Caco-2 (cell line): ENCODE results near the gene ATG4B. TPM values are rescaled to one million over a fixed set of nuclear protein-coding genes. Genes with fewer than 3 reads are reported as not detected.

Experiments used
- BruUV-seq: library from RNA; stranded (reverse); fragments of 400-500 nt; replicated peaks from 2 replicates; lab custom pipeline; 2021; lab: Mats Ljungman, UMichigan
- CTCF ChIA-PET: fragments of 300-600 bp; sonication (Branson Sonifier 250); formaldehyde crosslinking; loops from one replicate; lab custom pipeline; 2022; ENCODE audit warnings: antibody characterized with exemption; lab: Charles Lee
- POLR2A ChIA-PET: fragments of 300-600 bp; sonication (Branson Sonifier 250); formaldehyde crosslinking; loops from one replicate; lab custom pipeline; 2022; ENCODE audit warnings: antibody characterized with exemption; lab: Charles Lee
- DNase-seq, 2 experiments: peaks; one replicate each; pipeline versions ENCODE4 v3.0.0 to v3.0.0-alpha.2; 2020 to 2022
- H3K27me3 ChIP-seq: replicated peaks from 2 replicates; pipeline ENCODE4 v1.6.0; 2011; ENCODE audit warnings: low read length; ENCODE audit not compliant: control insufficient read depth, insufficient read depth
- H3K36me3 ChIP-seq: 2 replicates; pipeline ENCODE4 v1.5.1; 2011; ENCODE audit warnings: low read length; ENCODE audit not compliant: control insufficient read depth, insufficient read depth
- H3K4me1 ChIP-seq: fragments of 250-450 bp; sonication (Bioruptor Pico); 2 replicates; pipeline ENCODE4 v1.5.1; 2020; ENCODE audit warnings: mild to moderate bottlenecking
- H3K4me3 ChIP-seq: 2 replicates; pipeline ENCODE4 v1.5.1; 2011; ENCODE audit warnings: low read depth, mild to moderate bottlenecking, control low read depth, low read length
- H3K9me3 ChIP-seq: fragments of 250-450 bp; sonication (Bioruptor Pico); 2 replicates; pipeline ENCODE4 v1.5.1; 2020; ENCODE audit warnings: mild to moderate bottlenecking, moderate library complexity
- H3K27ac Mint-ChIP-seq: one replicate; pipeline ENCODE4 v1.8.0; 2022; ENCODE audit warnings: mixed read lengths; ENCODE audit not compliant: unreplicated experiment
- H3K27me3 Mint-ChIP-seq: one replicate; pipeline ENCODE4 v1.8.0; 2022; ENCODE audit warnings: mixed read lengths; ENCODE audit not compliant: insufficient read depth, unreplicated experiment
- H3K36me3 Mint-ChIP-seq: one replicate; pipeline ENCODE4 v1.8.0; 2022; ENCODE audit warnings: mild to moderate bottlenecking, mixed read lengths; ENCODE audit not compliant: insufficient read depth, unreplicated experiment
- H3K4me1 Mint-ChIP-seq: one replicate; pipeline ENCODE4 v1.8.0; 2022; ENCODE audit warnings: low read depth, mixed read lengths; ENCODE audit not compliant: unreplicated experiment
- H3K4me3 Mint-ChIP-seq: one replicate; pipeline ENCODE4 v1.8.0; 2022; ENCODE audit warnings: mild to moderate bottlenecking, moderate library complexity, mixed read lengths; ENCODE audit not compliant: unreplicated experiment
- H3K9me3 Mint-ChIP-seq: one replicate; pipeline ENCODE4 v1.8.0; 2022; ENCODE audit warnings: mixed read lengths; ENCODE audit not compliant: unreplicated experiment
- intact Hi-C: fragments of 100-400 bp; cut with micrococcal nuclease; formaldehyde crosslinking; loops from one replicate; pipeline ENCODE4 v1.10.0; 2022; ENCODE audit not compliant: unreplicated experiment
- total RNA-seq: library from RNA; stranded (reverse); gene quantifications from 2 replicates; pipeline ENCODE4 v1.2.3, GENCODE V29; 2022
- TF ChIP-seq, protein P1 (sequence below), 2 experiments: fragments of 200-600 bp in 1 of 2; IDR thresholded peaks; 1 replicate in 1 of 2; 2 replicates in 1 of 2; pipeline versions ENCODE4 v1.5.1 to v1.8.0; 2011 to 2022; ENCODE audit warnings: antibody characterized with exemption in 1 of 2, control low read depth in 1 of 2, inconsistent platforms in 1 of 2, low read depth in 1 of 2, low read length in 1 of 2, mild to moderate bottlenecking in 1 of 2, moderate library complexity in 1 of 2; ENCODE audit not compliant: insufficient read depth in 1 of 2, severe bottlenecking in 1 of 2, unreplicated experiment in 1 of 2

Gene ATG4B
- total RNA-seq, 1 experiment from 2014 or later = 94.5 TPM

DNA sequence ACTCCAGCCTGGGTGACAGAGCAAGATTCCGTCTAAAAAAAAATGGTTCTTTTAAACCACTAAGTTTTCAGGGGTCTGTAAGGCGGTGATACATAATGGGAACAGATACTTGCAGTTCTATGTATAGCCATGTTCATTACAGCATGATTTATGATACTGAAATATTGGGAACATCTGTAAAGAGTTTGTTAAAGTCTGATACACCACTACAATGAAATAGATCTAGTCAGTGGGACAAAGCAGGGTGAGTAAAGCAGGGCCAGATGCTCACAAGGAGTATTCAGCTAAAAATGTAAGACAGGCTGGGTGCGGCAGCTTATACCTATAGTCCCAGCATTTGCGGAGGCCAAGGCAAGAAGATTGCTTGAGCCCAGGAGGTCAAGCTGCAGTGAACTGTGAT, 58.2 kb downstream of the ATG4B start:
- H3K36me3 Mint-ChIP-seq = peaks cover 24% of the 10 kb centered on the region
- ChIA-PET CTCF (no interaction called here), POLR2A (no interaction called here)
- Histone ChIP-seq H3K27me3 (no peaks in the 10 kb centered on the region), H3K36me3 (no peaks in the 10 kb centered on the region), H3K9me3 (no peaks in the 10 kb centered on the region), H3K4me1 (no peaks in the 10 kb centered on the region), H3K4me3 (no peak overlapping the region)
- no peaks in the 10 kb centered on the region for H3K4me1 Mint-ChIP-seq
- TF ChIP-seq, protein P1, sequence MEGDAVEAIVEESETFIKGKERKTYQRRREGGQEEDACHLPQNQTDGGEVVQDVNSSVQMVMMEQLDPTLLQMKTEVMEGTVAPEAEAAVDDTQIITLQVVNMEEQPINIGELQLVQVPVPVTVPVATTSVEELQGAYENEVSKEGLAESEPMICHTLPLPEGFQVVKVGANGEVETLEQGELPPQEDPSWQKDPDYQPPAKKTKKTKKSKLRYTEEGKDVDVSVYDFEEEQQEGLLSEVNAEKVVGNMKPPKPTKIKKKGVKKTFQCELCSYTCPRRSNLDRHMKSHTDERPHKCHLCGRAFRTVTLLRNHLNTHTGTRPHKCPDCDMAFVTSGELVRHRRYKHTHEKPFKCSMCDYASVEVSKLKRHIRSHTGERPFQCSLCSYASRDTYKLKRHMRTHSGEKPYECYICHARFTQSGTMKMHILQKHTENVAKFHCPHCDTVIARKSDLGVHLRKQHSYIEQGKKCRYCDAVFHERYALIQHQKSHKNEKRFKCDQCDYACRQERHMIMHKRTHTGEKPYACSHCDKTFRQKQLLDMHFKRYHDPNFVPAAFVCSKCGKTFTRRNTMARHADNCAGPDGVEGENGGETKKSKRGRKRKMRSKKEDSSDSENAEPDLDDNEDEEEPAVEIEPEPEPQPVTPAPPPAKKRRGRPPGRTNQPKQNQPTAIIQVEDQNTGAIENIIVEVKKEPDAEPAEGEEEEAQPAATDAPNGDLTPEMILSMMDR (IDR thresholded peaks at IDR 0.05; ENCODE audit: insufficient read depth in 1 of 2, low read depth in 1 of 2, low read length in 1 of 2, severe bottlenecking in 1 of 2, unreplicated experiment in 1 of 2) = no peak
- intact Hi-C loops = no loop called here
- H3K27ac Mint-ChIP-seq = no peak overlapping the region
- no peaks in the 10 kb centered on the region for H3K27me3 Mint-ChIP-seq
- no peak overlapping the region for H3K4me3 Mint-ChIP-seq
- no peak for DNase-seq
- no TSS peak for BruUV-seq
- H3K9me3 Mint-ChIP-seq = no peaks in the 10 kb centered on the region

DNA sequence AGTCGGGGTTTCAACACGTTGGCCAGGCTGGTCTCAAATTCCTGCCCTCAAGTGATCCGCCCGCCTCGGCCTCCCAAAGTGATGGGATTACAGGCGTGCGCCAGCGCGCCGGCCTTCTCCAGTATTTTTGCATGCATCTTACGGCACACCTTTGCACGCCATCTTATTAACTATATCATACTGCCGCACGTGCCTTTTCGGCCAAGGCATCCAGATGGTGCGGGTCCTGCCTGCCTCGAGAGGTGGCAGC, 63.6 kb downstream of the ATG4B start:
- peak overlapping the region; percentile 93 for H3K27ac Mint-ChIP-seq
- no peak for DNase-seq
- CTCF ChIA-PET = interaction anchor here (0.7 kb wide), 1 partner anchor 85 kb away, joined by 3 read pairs; no protein-coding TSS in a partner anchor
- H3K27me3 Mint-ChIP-seq = no peaks in the 10 kb centered on the region
- TF ChIP-seq, protein P1 (IDR thresholded peaks at IDR 0.05; ENCODE audit: insufficient read depth in 1 of 2, low read depth in 1 of 2, low read length in 1 of 2, severe bottlenecking in 1 of 2, unreplicated experiment in 1 of 2) = peak; percentile 23 to 49
- no peaks in the 10 kb centered on the region for H3K9me3 ChIP-seq
- H3K4me3 ChIP-seq = peak overlapping the region; percentile 96
- no peaks in the 10 kb centered on the region; the same call in 1 of the 2 replicates for H3K36me3 ChIP-seq
- intact Hi-C loops = loop anchor here (2.0 kb wide), 1 partner anchor 14 kb away; the partner anchor contains the start of gene DTYMK
- H3K4me3 Mint-ChIP-seq = peak overlapping the region; percentile 79
- peaks cover 5% of the 10 kb centered on the region for H3K9me3 Mint-ChIP-seq
- H3K36me3 Mint-ChIP-seq = peaks cover 49% of the 10 kb centered on the region
- H3K4me1 Mint-ChIP-seq = no peaks in the 10 kb centered on the region
- H3K4me1 ChIP-seq = no peaks in the 10 kb centered on the region
- no peaks in the 10 kb centered on the region for H3K27me3 ChIP-seq
- POLR2A ChIA-PET = interaction anchor here (1.6 to 3.3 kb wide), 2 partner anchors 8 to 14 kb away, joined by 3 to 44 read pairs; partner anchors contain the start of gene DTYMK
- no TSS peak for BruUV-seq

DNA sequence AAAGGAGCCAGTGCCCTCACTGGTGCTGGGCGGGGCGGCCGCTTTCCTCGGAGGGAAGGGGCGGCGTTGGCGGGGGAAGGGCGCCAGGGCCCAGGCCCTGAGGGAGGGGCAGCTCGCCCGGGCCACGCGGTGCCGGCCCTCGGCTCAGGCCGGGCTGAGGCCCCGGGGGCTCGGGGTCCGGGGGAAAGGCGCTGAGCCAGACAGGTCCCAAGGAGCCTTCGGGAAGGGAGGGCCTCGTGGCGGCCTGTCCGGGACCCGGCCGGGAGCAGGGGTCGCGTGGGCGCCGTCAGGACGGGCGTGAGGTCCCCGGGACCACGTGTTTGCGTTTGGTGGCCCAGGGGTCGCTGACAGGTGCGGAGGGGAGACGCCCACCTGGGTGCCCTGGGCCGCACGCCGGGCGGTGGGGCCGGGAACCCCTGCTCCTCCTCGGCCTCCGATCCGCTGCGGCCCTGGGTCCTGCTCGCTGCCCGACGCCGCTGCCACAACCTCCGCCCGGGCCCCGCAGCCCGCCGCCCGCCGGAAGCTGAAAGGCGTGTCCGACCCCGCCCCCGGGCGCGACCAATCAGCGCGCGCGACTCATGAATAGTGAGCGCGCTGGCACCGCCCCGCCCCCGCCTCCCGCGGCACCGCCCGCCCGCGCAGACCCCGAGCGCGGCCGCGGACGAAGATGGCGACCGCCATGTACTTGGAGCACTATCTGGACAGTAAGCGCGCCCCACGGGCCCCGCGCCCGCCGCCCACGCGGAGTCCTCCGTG, 64.1 kb downstream of the ATG4B start, which contains the start of gene ING5:
ING5 (plus strand) TSS at position 641 of the 756 bp plus-strand sequence; CDS start at position 668, 27 bp downstream.
- ChIA-PET POLR2A (interaction anchor here (1.0 to 3.3 kb wide), 4 partner anchors 9 to 77 kb away, joined by 3 to 44 read pairs (median 6); partner anchors contain the start of genes D2HGDH and DTYMK), CTCF (interaction anchor here (0.7 to 1.5 kb wide), 2 partner anchors 15 to 84 kb away, joined by 3 to 7 read pairs; partner anchors contain the start of gene DTYMK)
- H3K27me3 Mint-ChIP-seq = no peaks in the 10 kb centered on the region
- BruUV-seq = no TSS peak
- H3K27ac Mint-ChIP-seq = peak within 1 kb of the TSS; percentile 93
- peaks cover 54% of the 10 kb centered on the region for H3K36me3 Mint-ChIP-seq
- intact Hi-C loops = loop anchor here (1.0 to 2.0 kb wide), 3 partner anchors 15 to 180 kb away; partner anchors contain the start of genes D2HGDH and DTYMK
- no peaks in the 10 kb centered on the region for H3K4me1 Mint-ChIP-seq
- Histone ChIP-seq H3K4me1 (no peaks in the 10 kb centered on the region), H3K36me3 (no peaks in the 10 kb centered on the region; the same call in 1 of the 2 replicates), H3K9me3 (no peaks in the 10 kb centered on the region), H3K27me3 (no peaks in the 10 kb centered on the region), H3K4me3 (peak within 1 kb of the TSS; percentile 96)
- TF ChIP-seq, protein P1 (IDR thresholded peaks at IDR 0.05; ENCODE audit: insufficient read depth in 1 of 2, low read depth in 1 of 2, low read length in 1 of 2, severe bottlenecking in 1 of 2, unreplicated experiment in 1 of 2) = no peak
- peaks cover 8% of the 10 kb centered on the region for H3K9me3 Mint-ChIP-seq
- peak; percentile 93 to 95 for DNase-seq
- H3K4me3 Mint-ChIP-seq = peak within 1 kb of the TSS; percentile 79
